ENCODE data around the gene SLC43A2.

DNA sequence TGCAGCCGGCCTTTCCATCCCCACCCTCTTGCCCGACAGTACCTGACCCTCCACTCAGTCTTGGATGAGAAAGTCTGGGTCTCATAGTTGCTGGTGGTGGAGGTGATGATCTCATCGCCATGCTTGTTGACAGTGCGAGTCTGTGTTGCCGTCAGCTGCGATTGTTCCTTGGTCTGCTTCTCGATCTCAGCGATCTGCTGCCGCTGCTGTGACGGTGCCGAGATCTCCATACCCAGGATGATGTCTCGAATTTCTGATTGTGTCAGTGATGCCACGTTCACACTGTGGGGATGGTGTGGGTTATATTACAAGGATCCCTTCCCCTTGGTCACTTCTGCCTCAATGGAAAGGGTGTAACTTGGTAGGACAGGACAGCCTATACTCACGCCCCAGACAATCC is 25.1 kb upstream of the SLC43A2 start:
- TF ChIP-seq POLR2A (IDR thresholded peaks at IDR 0.05) (no peak), CTCF (IDR thresholded peaks at IDR 0.05) (no peak)

All from Peyer's patch (tissue), 4 donors.